ENCODE results near the gene ERC2.
"Not testable (repeated sequence)": the region's sequence is repeated elsewhere in the genome, so short reads cannot be mapped to it uniquely, and the experiment has no call there.

ERC2 gene

GRCh38 chr3:56468184-56469106 lies at the start of gene ERC2:
ERC2 (minus strand) TSS chr3:56468467.
- in situ Hi-C loops (cut with MboI; ENCODE audit: low sequenced_read_pairs), result no loop called here

GRCh38 chr3:56502738-56503137 lies 34.5 kb upstream of the ERC2 start:
- in situ Hi-C loops (cut with MboI; ENCODE audit: low sequenced_read_pairs), result no loop called here

GRCh38 chr3:56496376-56496775 lies 28.1 kb upstream of the ERC2 start:
- in situ Hi-C loops (cut with MboI; ENCODE audit: low sequenced_read_pairs), result not testable (repeated sequence)

GRCh38 chr3:56494679-56495322 lies 26.5 kb upstream of the ERC2 start:
- in situ Hi-C loops (cut with MboI; ENCODE audit: low sequenced_read_pairs), result no loop called here

GRCh38 chr3:56491566-56491965 lies 23.3 kb upstream of the ERC2 start:
- in situ Hi-C loops (cut with MboI; ENCODE audit: low sequenced_read_pairs), result no loop called here

- in situ Hi-C loops (cut with MboI; ENCODE audit: low sequenced_read_pairs), result no loop called here
These were observed 20.7 kb upstream of the ERC2 start for GRCh38 chr3:56488812-56489600.

- in situ Hi-C loops (cut with MboI; ENCODE audit: low sequenced_read_pairs), result no loop called here
These were observed 16.3 kb upstream of the ERC2 start for GRCh38 chr3:56484525-56485032.

- in situ Hi-C loops (cut with MboI; ENCODE audit: low sequenced_read_pairs), result no loop called here
These were observed 15.9 kb upstream of the ERC2 start for GRCh38 chr3:56484122-56484521.

GRCh38 chr3:56477646-56478045 lies 9.4 kb upstream of the ERC2 start:
- in situ Hi-C loops (cut with MboI; ENCODE audit: low sequenced_read_pairs), result no loop called here

- in situ Hi-C loops (cut with MboI; ENCODE audit: low sequenced_read_pairs), result no loop called here
These were observed 8.5 kb upstream of the ERC2 start for GRCh38 chr3:56476771-56477170.

- in situ Hi-C loops (cut with MboI; ENCODE audit: low sequenced_read_pairs), result no loop called here
These were observed 3.5 kb upstream of the ERC2 start for GRCh38 chr3:56471771-56472170.

- in situ Hi-C loops (cut with MboI; ENCODE audit: low sequenced_read_pairs), result no loop called here
These were observed 874 bp upstream of the ERC2 start for GRCh38 chr3:56469141-56469540.

- in situ Hi-C loops (cut with MboI; ENCODE audit: low sequenced_read_pairs), result no loop called here
These were observed 475 bp downstream of the ERC2 start for GRCh38 chr3:56467801-56468183.

GRCh38 chr3:56467108-56467507 lies 1.2 kb downstream of the ERC2 start:
- in situ Hi-C loops (cut with MboI; ENCODE audit: low sequenced_read_pairs), result no loop called here

GRCh38 chr3:56459719-56460118 lies 8.5 kb downstream of the ERC2 start:
- in situ Hi-C loops (cut with MboI; ENCODE audit: low sequenced_read_pairs), result no loop called here

GRCh38 chr3:56459104-56459496 lies 9.2 kb downstream of the ERC2 start:
- in situ Hi-C loops (cut with MboI; ENCODE audit: low sequenced_read_pairs), result no loop called here

GRCh38 chr3:56458496-56459103 lies 9.7 kb downstream of the ERC2 start:
- in situ Hi-C loops (cut with MboI; ENCODE audit: low sequenced_read_pairs), result no loop called here

- in situ Hi-C loops (cut with MboI; ENCODE audit: low sequenced_read_pairs), result no loop called here
These were observed 12.2 kb downstream of the ERC2 start for GRCh38 chr3:56456117-56456516.

- in situ Hi-C loops (cut with MboI; ENCODE audit: low sequenced_read_pairs), result no loop called here
These were observed 15.3 kb downstream of the ERC2 start for GRCh38 chr3:56453011-56453410.

GRCh38 chr3:56452085-56452484 lies 16.2 kb downstream of the ERC2 start:
- in situ Hi-C loops (cut with MboI; ENCODE audit: low sequenced_read_pairs), result no loop called here

- in situ Hi-C loops (cut with MboI; ENCODE audit: low sequenced_read_pairs), result no loop called here
These were observed 24.9 kb downstream of the ERC2 start for GRCh38 chr3:56443372-56443771.
